Upper lobe of right lung (tissue), 1 donor: ENCODE data around the gene PFKFB1. TPM values are rescaled to one million over a fixed set of nuclear protein-coding genes. Genes with fewer than 3 reads are reported as not detected.

ENCODE experiments used
- ATAC-seq: fragments of 200-7000 bp; cut with Tn5 transposase; one replicate; pipeline ENCODE4 v1.9.1; 2020; ENCODE audit warnings: mild to moderate bottlenecking, moderate library complexity
- DNase-seq: peaks from one replicate; pipeline ENCODE4 v3.0.0-alpha.2; 2020
- H3K27ac ChIP-seq: fragments of 200-600 bp; one replicate; pipeline ENCODE4 v1.8.0; 2022
- H3K27me3 ChIP-seq: fragments of 200-600 bp; one replicate; pipeline ENCODE4 v1.8.0; 2022; ENCODE audit warnings: mild to moderate bottlenecking
- H3K36me3 ChIP-seq: fragments of 200-600 bp; one replicate; pipeline ENCODE4 v1.8.0; 2022
- H3K4me1 ChIP-seq: fragments of 200-600 bp; one replicate; pipeline ENCODE4 v1.8.0; 2022
- H3K4me3 ChIP-seq: fragments of 200-600 bp; one replicate; pipeline ENCODE4 v1.8.0; 2022; ENCODE audit warnings: mild to moderate bottlenecking
- H3K9me3 ChIP-seq: fragments of 200-600 bp; one replicate; pipeline ENCODE4 v1.8.0; 2022
- CTCF ChIP-seq: fragments of 200-600 bp; IDR thresholded peaks from one replicate; pipeline ENCODE4 v1.8.0; 2022; ENCODE audit warnings: antibody characterized with exemption
- intact Hi-C: fragments of 100-400 bp; cut with DNase I; formaldehyde crosslinking; loops from one replicate; pipeline ENCODE4 v1.11.0; 2022
- total RNA-seq: library from RNA; stranded (reverse); fragmentation: NEBNext Ultra II Directional; extraction: Animal tissue kit (Norgen Biotek cat#: 25700); gene quantifications from one replicate; pipeline ENCODE4 v1.2.1, GENCODE V29; 2021
- donor health status: DM: no; HTN: yes; CAD: no; lungs with severe emphysema.

The PFKFB1 gene
- total RNA-seq, 1 donor from 2014 or later: not detected

GRCh38 chrX:54964766-54965497 is 29.1 kb downstream of the PFKFB1 start:
- intact Hi-C loops: no loop called here
- DNase-seq (no peak), ATAC-seq (no peak)
- no peak overlapping the region for H3K4me3 ChIP-seq
- no peaks in the 10 kb centered on the region for H3K9me3 ChIP-seq
- H3K27me3 ChIP-seq: no peaks in the 10 kb centered on the region
- H3K4me1 ChIP-seq: no peaks in the 10 kb centered on the region
- H3K36me3 ChIP-seq: no peaks in the 10 kb centered on the region
- no peak overlapping the region for H3K27ac ChIP-seq
- no peak for TF ChIP-seq CTCF

GRCh38 chrX:54961750-54962149 is 32.2 kb downstream of the PFKFB1 start:
- Histone ChIP-seq H3K4me1 (no peaks in the 10 kb centered on the region), H3K4me3 (no peak overlapping the region), H3K27ac (no peak overlapping the region), H3K27me3 (no peaks in the 10 kb centered on the region), H3K36me3 (no peaks in the 10 kb centered on the region), H3K9me3 (no peaks in the 10 kb centered on the region)
- intact Hi-C loops: no loop called here
- ATAC-seq (no peak), DNase-seq (no peak)
- TF ChIP-seq CTCF: no peak

- intact Hi-C loops: no loop called here
- H3K27ac ChIP-seq: no peak overlapping the region
- no peaks in the 10 kb centered on the region for H3K4me1 ChIP-seq
- H3K9me3 ChIP-seq: no peaks in the 10 kb centered on the region
- no peaks in the 10 kb centered on the region for H3K36me3 ChIP-seq
- ATAC-seq: no peak
- no peak overlapping the region for H3K4me3 ChIP-seq
- no peak for TF ChIP-seq CTCF
- DNase-seq: no peak
- H3K27me3 ChIP-seq: no peaks in the 10 kb centered on the region
These were observed 43.1 kb downstream of the PFKFB1 start for GRCh38 chrX:54950730-54951375.

GRCh38 chrX:54945224-54945623 is 48.8 kb downstream of the PFKFB1 start:
- Histone ChIP-seq H3K27ac (no peak overlapping the region), H3K27me3 (no peaks in the 10 kb centered on the region), H3K4me1 (no peaks in the 10 kb centered on the region), H3K4me3 (no peak overlapping the region), H3K9me3 (no peaks in the 10 kb centered on the region), H3K36me3 (no peaks in the 10 kb centered on the region)
- TF ChIP-seq CTCF: no peak
- ATAC-seq: no peak
- intact Hi-C loops: no loop called here
- DNase-seq: no peak

- Histone ChIP-seq H3K9me3 (no peaks in the 10 kb centered on the region), H3K4me3 (no peak overlapping the region), H3K27me3 (no peaks in the 10 kb centered on the region), H3K4me1 (no peaks in the 10 kb centered on the region), H3K36me3 (no peaks in the 10 kb centered on the region), H3K27ac (no peak overlapping the region)
- no peak for ATAC-seq
- no peak for TF ChIP-seq CTCF
- intact Hi-C loops: no loop called here
- no peak for DNase-seq
These were observed 49.2 kb downstream of the PFKFB1 start for GRCh38 chrX:54944816-54945215.
